Heart right ventricle (tissue), 16 donors: ENCODE results near the gene WDR91. TPM values are rescaled to one million over a fixed set of nuclear protein-coding genes. Genes with fewer than 3 reads are reported as not detected.
"Not testable (repeated sequence)": the region's sequence is repeated elsewhere in the genome, so short reads cannot be mapped to it uniquely, and the experiment has no call there.

Experiments
- ATAC-seq, 8 donors: fragments of 200-7000 bp; cut with Tn5 transposase; one replicate each; pipeline ENCODE4 v1.9.1; 2020; ENCODE audit warnings: mild to moderate bottlenecking in 8 of 8, moderate library complexity in 8 of 8, moderate number of reproducible peaks in 1 of 8
- DNase-seq, 2 donors: peaks; one replicate each; pipeline ENCODE4 v3.0.0-alpha.2; 2020
- H3K27ac ChIP-seq, 10 donors: fragments of 200-600 bp; sonication (generic) in 2 of 10; one replicate each; pipeline versions ENCODE4 v1.5.0 to v1.8.0; 2020 to 2022; ENCODE audit warnings: mild to moderate bottlenecking in 3 of 10
- H3K27me3 ChIP-seq, 7 donors: fragments of 200-600 bp; one replicate each; pipeline ENCODE4 v1.8.0; 2021 to 2022; ENCODE audit warnings: mild to moderate bottlenecking in 2 of 7
- H3K36me3 ChIP-seq, 9 donors: fragments of 200-600 bp; sonication (generic) in 1 of 9; one replicate each; pipeline versions ENCODE4 v1.5.0 to v1.8.0; 2020 to 2022; ENCODE audit warnings: mild to moderate bottlenecking in 2 of 9
- H3K4me1 ChIP-seq, 9 donors: fragments of 200-600 bp; sonication (generic) in 1 of 9; one replicate each; pipeline versions ENCODE4 v1.5.0 to v1.8.0; 2020 to 2022; ENCODE audit warnings: mild to moderate bottlenecking in 4 of 9
- H3K4me3 ChIP-seq, 10 donors: fragments of 200-600 bp; sonication (generic) in 2 of 10; one replicate each; pipeline versions ENCODE4 v1.5.0 to v1.8.0; 2020 to 2022; ENCODE audit warnings: mild to moderate bottlenecking in 7 of 10, moderate library complexity in 2 of 10
- H3K9me3 ChIP-seq, 11 donors: fragments of 200-600 bp in 10 of 11; sonication (generic) in 2 of 11; one replicate each; pipeline versions ENCODE4 v1.5.0 to v1.8.0; 2013 to 2022; ENCODE audit warnings: mild to moderate bottlenecking in 2 of 11, control low read depth in 1 of 11, moderate library complexity in 1 of 11
- WGBS, 2 donors: extraction: QIAGEN DNeasy Blood & Tissue Kit; methylation state at CpG; one replicate each; pipeline ENCODE4 v1.1.7; 2013; ENCODE audit warnings: inconsistent platforms in 1 of 2; 5-methylcytosine and 5-hydroxymethylcytosine counted together
- intact Hi-C, 10 donors: fragments of 100-400 bp; cut with DNase I; formaldehyde crosslinking; loops; one replicate each; pipeline versions ENCODE4 v1.11.1 to v1.14.2; 2022
- polyA plus RNA-seq, 2 donors: library from polyadenylated mRNA; stranded (reverse); fragments of 200-250 nt; gene quantifications; one replicate each; pipeline ENCODE4 v1.2.3, GENCODE V29; 2013
- total RNA-seq, 10 donors: library from RNA; stranded (reverse); fragmentation: NEBNext Ultra II Directional in 3 of 10; extraction: Animal tissue kit (Norgen Biotek cat#: 25700) in 3 of 10; gene quantifications; one replicate each; pipeline versions ENCODE4 v1.2.1 to v1.2.4, GENCODE V29; 2021 to 2023
- TF ChIP-seq, protein P1 (sequence below), 9 donors: fragments of 200-600 bp; sonication (generic) in 2 of 9; IDR thresholded peaks; one replicate each; pipeline versions ENCODE4 v1.5.0 to v1.8.0; 2021 to 2022; ENCODE audit warnings: antibody characterized with exemption in 9 of 9, mild to moderate bottlenecking in 5 of 9, moderate library complexity in 1 of 9
- donor health status: Arrhythmogenic right ventricular cardiomyopathy.
- donor health status: ischemic (EF 13 %, LVEDD 7.1; RV severe dilation, severe dysfunction).
- donor health status: healthy with polysubstance abuse.
- donor health status: DM: no; HTN: yes; CAD: no.
- donor health status: DM: no; HTN: no; CAD: no.
- donor health status: ischemic (EF 25% LVEDD 6.9; RV normal size, moderate dysfunction).
- donor health status: ischemic (EF 25% LVEDD 5.7; RV mildly dilated, moderate dysfunction).
- donor health status: healthy.
- donor health status: DM: yes; HTN: yes; CAD: no.
- donor health status: Ischemic cardiomyopathy.
- donor health status: ischemic (EF 35%, LVEDD 5.7; RV mildly dilated, moderate dysfunction).
- donor health status: nonischemic (EF 11% LVEDD 7.7; RV severe dilation, severe dysfunction).
- donor health status: DM: yes; HTN: yes; CAD: no.
- donor health status: PGD.
- donor health status: ischemic (EF 29% LVEDD 5.4; RV normal size, mild dysfunction).
- donor health status: nonischemic (EF 23%, LVEDD 6.1; RV moderate dilation, normal function).

Gene WDR91
- total and polyA plus RNA-seq, 12 donors: 3.0 to 10.4 (median 5.9) TPM

GRCh38 chr7:135170998-135171481 lies 40.3 kb downstream of the WDR91 start:
- peaks cover 15 to 55% (median 41%) of the 10 kb centered on the region in 9 donors for H3K4me1 ChIP-seq
- not testable (repeated sequence) for H3K9me3 ChIP-seq, ATAC-seq, H3K27me3 ChIP-seq
- TF ChIP-seq, protein P1, sequence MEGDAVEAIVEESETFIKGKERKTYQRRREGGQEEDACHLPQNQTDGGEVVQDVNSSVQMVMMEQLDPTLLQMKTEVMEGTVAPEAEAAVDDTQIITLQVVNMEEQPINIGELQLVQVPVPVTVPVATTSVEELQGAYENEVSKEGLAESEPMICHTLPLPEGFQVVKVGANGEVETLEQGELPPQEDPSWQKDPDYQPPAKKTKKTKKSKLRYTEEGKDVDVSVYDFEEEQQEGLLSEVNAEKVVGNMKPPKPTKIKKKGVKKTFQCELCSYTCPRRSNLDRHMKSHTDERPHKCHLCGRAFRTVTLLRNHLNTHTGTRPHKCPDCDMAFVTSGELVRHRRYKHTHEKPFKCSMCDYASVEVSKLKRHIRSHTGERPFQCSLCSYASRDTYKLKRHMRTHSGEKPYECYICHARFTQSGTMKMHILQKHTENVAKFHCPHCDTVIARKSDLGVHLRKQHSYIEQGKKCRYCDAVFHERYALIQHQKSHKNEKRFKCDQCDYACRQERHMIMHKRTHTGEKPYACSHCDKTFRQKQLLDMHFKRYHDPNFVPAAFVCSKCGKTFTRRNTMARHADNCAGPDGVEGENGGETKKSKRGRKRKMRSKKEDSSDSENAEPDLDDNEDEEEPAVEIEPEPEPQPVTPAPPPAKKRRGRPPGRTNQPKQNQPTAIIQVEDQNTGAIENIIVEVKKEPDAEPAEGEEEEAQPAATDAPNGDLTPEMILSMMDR (IDR thresholded peaks at IDR 0.05): peak in 1 of 9 donors; percentile 25
- peak overlapping the region; percentile 90 to 99 (median 96) for H3K27ac ChIP-seq
- H3K36me3 ChIP-seq: peaks cover 0 to 31% (median 14%) of the 10 kb centered on the region in 9 donors
- WGBS, 2 donors: 18 to 21% methylated on average over 12 of the region's 12 CpGs
- intact Hi-C loops: loop anchor here in 7 of 10 donors (1.0 to 10.0 kb wide), 8 partner anchors 22 to 484 kb away; partner anchors contain the start of genes AGBL3 (in 5 of the 7), TMEM140 (in 1 of the 7) and WDR91 (in 1 of the 7)
- DNase-seq: peak in 1 of 2 donors; percentile 2
- H3K4me3 ChIP-seq: peak overlapping the region in 9 of 10 donors; percentile 71 to 98 (median 74)

DNA sequence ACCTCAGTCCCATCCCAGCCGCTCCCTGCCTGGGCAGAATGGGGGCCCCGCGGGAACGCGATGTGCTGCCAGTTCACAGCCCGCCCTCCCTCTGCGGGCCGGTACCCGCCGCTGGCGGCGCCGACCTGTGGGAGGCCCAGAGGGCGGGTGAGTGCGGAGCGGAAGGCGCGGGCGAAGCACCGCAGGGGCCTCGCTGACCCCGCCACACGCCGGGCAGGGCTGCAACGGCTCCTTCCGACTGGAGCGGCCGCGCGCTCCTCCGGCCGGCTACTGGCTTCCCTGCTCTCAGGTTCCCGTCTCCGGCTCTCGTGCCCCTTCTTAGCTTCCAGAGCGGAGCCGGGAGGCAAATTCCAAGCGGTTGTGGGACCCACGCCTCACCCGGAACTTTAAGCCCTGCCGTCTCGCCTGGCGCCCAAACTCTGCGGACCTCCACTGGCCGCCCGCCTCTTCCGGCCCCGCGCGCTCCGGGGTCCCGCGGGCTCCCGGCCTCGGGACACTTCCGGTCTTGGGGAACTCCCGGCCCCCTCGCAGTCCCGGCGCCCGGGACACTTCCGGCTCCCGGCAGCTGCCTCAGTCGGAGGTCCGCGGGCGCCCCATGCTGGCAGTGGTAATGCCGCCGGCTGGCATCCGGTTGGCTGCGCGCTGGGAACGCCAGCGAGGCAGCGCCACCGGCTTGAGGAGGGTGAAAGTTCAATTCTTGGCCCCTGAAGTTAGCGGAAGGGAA lies 40.9 kb downstream of the WDR91 start, which contains the start of gene CYREN:
Gene CYREN (minus strand): TSS at position 434 of the 724 bp plus-strand sequence. CDS start 1,785 bp downstream, outside the sequence.
- TF ChIP-seq, protein P1 (IDR thresholded peaks at IDR 0.05): peak; percentile 35 to 90 (median 72)
- peak within 1 kb of the TSS; percentile 71 to 98 (median 74) for H3K4me3 ChIP-seq
- ATAC-seq (peak; percentile 95 to 97 (median 96)), DNase-seq (peak; percentile 93 to 96)
- H3K9me3 ChIP-seq: no peaks in the 10 kb centered on the region
- peaks cover 15 to 61% (median 47%) of the 10 kb centered on the region in 9 donors for H3K4me1 ChIP-seq
- H3K27me3 ChIP-seq: no peaks in the 10 kb centered on the region
- peaks cover 0 to 35% (median 14%) of the 10 kb centered on the region in 9 donors for H3K36me3 ChIP-seq
- WGBS, 2 donors: 0% methylated on average over 75 to 77 of the region's 77 CpGs
- intact Hi-C loops: loop anchor here in 7 of 10 donors (1.0 to 10.0 kb wide), 8 partner anchors 22 to 483 kb away; partner anchors contain the start of genes AGBL3 (in 5 of the 7), TMEM140 (in 1 of the 7) and WDR91 (in 1 of the 7)
- H3K27ac ChIP-seq: peak within 1 kb of the TSS; percentile 90 to 99 (median 96)

DNA sequence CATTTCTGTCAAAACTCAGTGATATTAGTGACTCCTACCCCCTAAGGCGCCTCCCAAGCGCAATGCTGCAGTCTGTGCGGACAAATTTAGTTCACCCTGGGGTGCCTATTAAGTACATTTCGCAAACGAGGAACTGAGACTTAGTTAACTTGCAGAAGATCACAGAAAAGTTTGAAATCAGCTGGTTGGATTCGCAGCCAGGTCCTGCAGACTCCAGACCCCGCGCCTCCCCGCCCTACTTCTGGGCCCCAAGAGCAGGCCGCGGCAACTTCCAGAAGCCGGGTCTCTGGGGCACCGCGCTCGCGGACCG lies 41.4 kb downstream of the WDR91 start:
- intact Hi-C loops: loop anchor here in 9 of 10 donors (1.0 to 10.0 kb wide), 11 partner anchors 21 to 485 kb away; partner anchors contain the start of genes AGBL3 (in 7 of the 9), TMEM140 (in 1 of the 9) and WDR91 (in 1 of the 9)
- Histone ChIP-seq H3K27ac (peak overlapping the region; percentile 90 to 99 (median 96)), H3K4me3 (peak overlapping the region; percentile 71 to 98 (median 74)), H3K9me3 (no peaks in the 10 kb centered on the region), H3K4me1 (peaks cover 19 to 66% (median 52%) of the 10 kb centered on the region in 9 donors), H3K27me3 (no peaks in the 10 kb centered on the region), H3K36me3 (peaks cover 0 to 40% (median 18%) of the 10 kb centered on the region in 9 donors)
- peak in 2 of 8 donors; percentile 33 to 35 for ATAC-seq
- TF ChIP-seq, protein P1 (IDR thresholded peaks at IDR 0.05): no peak
- DNase-seq: no peak
- 3 to 4% methylated on average over 17 of the region's 17 CpGs for WGBS, 2 donors
